Measurements from ENCODE around the gene AFF4. TPM values are rescaled to one million over a fixed set of nuclear protein-coding genes. Genes with fewer than 3 reads are reported as not detected.
"Not testable (repeated sequence)": the region's sequence is repeated elsewhere in the genome, so short reads cannot be mapped to it uniquely, and the experiment has no call there.

AFF4 gene
- total and polyA plus RNA-seq, 2 experiments from 2014 or later: 44.0 to 92.9 TPM

- Histone ChIP-seq H3K4me1 (ENCODE audit: insufficient read depth) (no peaks in the 10 kb centered on the region), H3K4me2 (no peak overlapping the region), H2AFZ (no peak overlapping the region), H3K4me3 (no peak overlapping the region), H3K27me3 (no peaks in the 10 kb centered on the region), H3K27ac (no peak overlapping the region), H4K20me1 (ENCODE audit: insufficient read depth, poor library complexity, severe bottlenecking) (no peaks in the 10 kb centered on the region), H3K9me2 (replicated peaks; ENCODE audit: insufficient read depth) (no peaks in the 10 kb centered on the region), H3K36me3 (replicated peaks; ENCODE audit: insufficient read depth, low read depth) (no peaks in the 10 kb centered on the region), H3K79me2 (no peaks in the 10 kb centered on the region), H3K9me3 (ENCODE audit: low read depth) (no peaks in the 10 kb centered on the region)
- 98% methylated on average over 2 of the region's 2 CpGs for WGBS (ENCODE audit: low lambda C conversion rate, missing lambda C conversion rate)
- DNase-seq (ENCODE audit: low spot score): no peak
- no peak for TF ChIP-seq CTCF (IDR thresholded peaks at IDR 0.05; ENCODE audit: poor library complexity)
- TF ChIP-seq EZH2 (IDR thresholded peaks at IDR 0.05; ENCODE audit: borderline replicate concordance): no peak
- no peak for TF ChIP-seq EZH2phosphoT487 (IDR thresholded peaks at IDR 0.05; ENCODE audit: low read depth, severe bottlenecking, unreplicated experiment)
These were observed 35.1 kb upstream of the AFF4 start for GRCh38 chr5:132998556-132998955.

GRCh38 chr5:132996307-132996706, 32.9 kb upstream of the AFF4 start:
- H3K4me3 ChIP-seq: no peak overlapping the region
- H3K9me2 ChIP-seq (replicated peaks; ENCODE audit: insufficient read depth): no peaks in the 10 kb centered on the region
- H3K27me3 ChIP-seq: no peaks in the 10 kb centered on the region
- no peaks in the 10 kb centered on the region for H3K9me3 ChIP-seq (ENCODE audit: low read depth)
- 91% methylated on average over 1 of the region's 1 CpG for WGBS (ENCODE audit: low lambda C conversion rate, missing lambda C conversion rate)
- no peak overlapping the region for H2AFZ ChIP-seq
- no peaks in the 10 kb centered on the region for H3K4me1 ChIP-seq (ENCODE audit: insufficient read depth)
- H3K36me3 ChIP-seq (replicated peaks; ENCODE audit: insufficient read depth, low read depth): no peaks in the 10 kb centered on the region
- H3K27ac ChIP-seq: no peak overlapping the region
- no peaks in the 10 kb centered on the region for H4K20me1 ChIP-seq (ENCODE audit: insufficient read depth, poor library complexity, severe bottlenecking)
- DNase-seq (ENCODE audit: low spot score): no peak
- no peak overlapping the region for H3K4me2 ChIP-seq
- no peaks in the 10 kb centered on the region for H3K79me2 ChIP-seq
- no peak for TF ChIP-seq CTCF (IDR thresholded peaks at IDR 0.05; ENCODE audit: poor library complexity)
- no peak for TF ChIP-seq EZH2phosphoT487 (IDR thresholded peaks at IDR 0.05; ENCODE audit: low read depth, severe bottlenecking, unreplicated experiment)
- TF ChIP-seq EZH2 (IDR thresholded peaks at IDR 0.05; ENCODE audit: borderline replicate concordance): no peak

- no peaks in the 10 kb centered on the region for H3K9me3 ChIP-seq (ENCODE audit: low read depth)
- H3K4me3 ChIP-seq: no peak overlapping the region
- WGBS (ENCODE audit: low lambda C conversion rate, missing lambda C conversion rate): 86% methylated on average over 28 of the region's 28 CpGs
- DNase-seq (ENCODE audit: low spot score): no peak
- no peaks in the 10 kb centered on the region for H3K36me3 ChIP-seq (replicated peaks; ENCODE audit: insufficient read depth, low read depth)
- H3K4me1 ChIP-seq (ENCODE audit: insufficient read depth): no peaks in the 10 kb centered on the region
- no peak for TF ChIP-seq CTCF (IDR thresholded peaks at IDR 0.05; ENCODE audit: poor library complexity)
- no peak for TF ChIP-seq EZH2phosphoT487 (IDR thresholded peaks at IDR 0.05; ENCODE audit: low read depth, severe bottlenecking, unreplicated experiment)
- no peak for TF ChIP-seq EZH2 (IDR thresholded peaks at IDR 0.05; ENCODE audit: borderline replicate concordance)
- peak overlapping the region; percentile 31 for H2AFZ ChIP-seq
- no peaks in the 10 kb centered on the region for H4K20me1 ChIP-seq (ENCODE audit: insufficient read depth, poor library complexity, severe bottlenecking)
- no peak overlapping the region for H3K27ac ChIP-seq
- no peaks in the 10 kb centered on the region for H3K27me3 ChIP-seq
- H3K79me2 ChIP-seq: no peaks in the 10 kb centered on the region
- H3K9me2 ChIP-seq (replicated peaks; ENCODE audit: insufficient read depth): no peaks in the 10 kb centered on the region
- H3K4me2 ChIP-seq: no peak overlapping the region
These were observed 24.3 kb upstream of the AFF4 start for GRCh38 chr5:132987531-132988408.

- H4K20me1 ChIP-seq (ENCODE audit: insufficient read depth, poor library complexity, severe bottlenecking); H2AFZ ChIP-seq; H3K9me2 ChIP-seq (replicated peaks; ENCODE audit: insufficient read depth); H3K9me3 ChIP-seq (ENCODE audit: low read depth); H3K27ac ChIP-seq; H3K4me2 ChIP-seq; DNase-seq (ENCODE audit: low spot score); H3K4me3 ChIP-seq; H3K4me1 ChIP-seq (ENCODE audit: insufficient read depth); H3K79me2 ChIP-seq; H3K36me3 ChIP-seq (replicated peaks; ENCODE audit: insufficient read depth, low read depth); H3K27me3 ChIP-seq: not testable (repeated sequence)
- 97% methylated on average over 6 of the region's 30 CpGs for WGBS (ENCODE audit: low lambda C conversion rate, missing lambda C conversion rate)
These were observed 19.5 kb upstream of the AFF4 start for GRCh38 chr5:132982971-132983370.
